ENCODE results near the gene TAF4.
"Not testable (repeated sequence)": the region's sequence is repeated elsewhere in the genome, so short reads cannot be mapped to it uniquely, and the experiment has no call there.

The TAF4 gene

GRCh38 chr20:61994546-61994945 is 71.1 kb downstream of the TAF4 start:
- Histone ChIP-seq H3K4me1 (ENCODE audit: control insufficient read depth, insufficient read depth, low read length) (no peaks in the 10 kb centered on the region), H3K27ac (ENCODE audit: low read depth, low read length) (no peak overlapping the region), H3K27me3 (ENCODE audit: control insufficient read depth, insufficient read depth, low read length) (no peaks in the 10 kb centered on the region), H3K4me3 (ENCODE audit: low read depth, low read length) (no peak overlapping the region), H3K36me3 (ENCODE audit: control insufficient read depth, insufficient read depth, low read length) (peaks cover 93% of the 10 kb centered on the region), H3K9ac (ENCODE audit: low read length) (no peak overlapping the region), H3K9me3 (ENCODE audit: control insufficient read depth, insufficient read depth, low read depth, low read length) (peaks cover 8% of the 10 kb centered on the region)

GRCh38 chr20:61993058-61993457 is 72.6 kb downstream of the TAF4 start:
- H3K9ac ChIP-seq (ENCODE audit: low read length), result no peak overlapping the region
- no peaks in the 10 kb centered on the region for H3K4me1 ChIP-seq (ENCODE audit: control insufficient read depth, insufficient read depth, low read length)
- H3K27me3 ChIP-seq (ENCODE audit: control insufficient read depth, insufficient read depth, low read length), result no peaks in the 10 kb centered on the region
- H3K36me3 ChIP-seq (ENCODE audit: control insufficient read depth, insufficient read depth, low read length), result peaks cover 79% of the 10 kb centered on the region
- H3K9me3 ChIP-seq (ENCODE audit: control insufficient read depth, insufficient read depth, low read depth, low read length), result peaks cover 8% of the 10 kb centered on the region
- H3K27ac ChIP-seq (ENCODE audit: low read depth, low read length), result no peak overlapping the region
- H3K4me3 ChIP-seq (ENCODE audit: low read depth, low read length), result no peak overlapping the region

GRCh38 chr20:61991476-61991875 is 74.2 kb downstream of the TAF4 start:
- Histone ChIP-seq H3K9me3 (ENCODE audit: control insufficient read depth, insufficient read depth, low read depth, low read length) (peaks cover 8% of the 10 kb centered on the region), H3K27ac (ENCODE audit: low read depth, low read length) (no peak overlapping the region), H3K4me3 (ENCODE audit: low read depth, low read length) (no peak overlapping the region), H3K36me3 (ENCODE audit: control insufficient read depth, insufficient read depth, low read length) (peaks cover 75% of the 10 kb centered on the region), H3K9ac (ENCODE audit: low read length) (no peak overlapping the region), H3K4me1 (ENCODE audit: control insufficient read depth, insufficient read depth, low read length) (no peaks in the 10 kb centered on the region), H3K27me3 (ENCODE audit: control insufficient read depth, insufficient read depth, low read length) (no peaks in the 10 kb centered on the region)

GRCh38 chr20:61990484-61990883 is 75.2 kb downstream of the TAF4 start:
- Histone ChIP-seq H3K4me1 (ENCODE audit: control insufficient read depth, insufficient read depth, low read length) (no peaks in the 10 kb centered on the region), H3K36me3 (ENCODE audit: control insufficient read depth, insufficient read depth, low read length) (peaks cover 72% of the 10 kb centered on the region)

GRCh38 chr20:61989741-61990140 is 75.9 kb downstream of the TAF4 start:
- no peaks in the 10 kb centered on the region for H3K27me3 ChIP-seq (ENCODE audit: control insufficient read depth, insufficient read depth, low read length)
- H3K27ac ChIP-seq (ENCODE audit: low read depth, low read length), result no peak overlapping the region
- no peak overlapping the region for H3K9ac ChIP-seq (ENCODE audit: low read length)
- peaks cover 71% of the 10 kb centered on the region for H3K36me3 ChIP-seq (ENCODE audit: control insufficient read depth, insufficient read depth, low read length)
- no peaks in the 10 kb centered on the region for H3K4me1 ChIP-seq (ENCODE audit: control insufficient read depth, insufficient read depth, low read length)
- peaks cover 8% of the 10 kb centered on the region for H3K9me3 ChIP-seq (ENCODE audit: control insufficient read depth, insufficient read depth, low read depth, low read length)
- no peak overlapping the region for H3K4me3 ChIP-seq (ENCODE audit: low read depth, low read length)

More at GRCh38 chr20:61990484-61990883, 75.2 kb downstream of the TAF4 start:
- no peak overlapping the region for H3K4me3 ChIP-seq (ENCODE audit: low read depth, low read length)
- no peak overlapping the region for H3K27ac ChIP-seq (ENCODE audit: low read depth, low read length)
- no peaks in the 10 kb centered on the region for H3K27me3 ChIP-seq (ENCODE audit: control insufficient read depth, insufficient read depth, low read length)
- H3K9me3 ChIP-seq (ENCODE audit: control insufficient read depth, insufficient read depth, low read depth, low read length), result peaks cover 8% of the 10 kb centered on the region
- H3K9ac ChIP-seq (ENCODE audit: low read length), result no peak overlapping the region

GRCh38 chr20:61988665-61989064 is 77.0 kb downstream of the TAF4 start:
- no peaks in the 10 kb centered on the region for H3K4me1 ChIP-seq (ENCODE audit: control insufficient read depth, insufficient read depth, low read length)
- H3K36me3 ChIP-seq (ENCODE audit: control insufficient read depth, insufficient read depth, low read length), result peaks cover 66% of the 10 kb centered on the region

GRCh38 chr20:61986762-61987321 is 78.8 kb downstream of the TAF4 start:
- Histone ChIP-seq H3K27ac (ENCODE audit: low read depth, low read length) (no peak overlapping the region), H3K4me1 (ENCODE audit: control insufficient read depth, insufficient read depth, low read length) (no peaks in the 10 kb centered on the region), H3K4me3 (ENCODE audit: low read depth, low read length) (no peak overlapping the region), H3K9me3 (ENCODE audit: control insufficient read depth, insufficient read depth, low read depth, low read length) (peaks cover 4% of the 10 kb centered on the region), H3K9ac (ENCODE audit: low read length) (no peak overlapping the region), H3K27me3 (ENCODE audit: control insufficient read depth, insufficient read depth, low read length) (no peaks in the 10 kb centered on the region), H3K36me3 (ENCODE audit: control insufficient read depth, insufficient read depth, low read length) (peaks cover 49% of the 10 kb centered on the region)

More at GRCh38 chr20:61988665-61989064, 77.0 kb downstream of the TAF4 start:
- no peak overlapping the region for H3K27ac ChIP-seq (ENCODE audit: low read depth, low read length)
- H3K4me3 ChIP-seq (ENCODE audit: low read depth, low read length), result no peak overlapping the region
- no peak overlapping the region for H3K9ac ChIP-seq (ENCODE audit: low read length)
- H3K27me3 ChIP-seq (ENCODE audit: control insufficient read depth, insufficient read depth, low read length), result no peaks in the 10 kb centered on the region
- peaks cover 8% of the 10 kb centered on the region for H3K9me3 ChIP-seq (ENCODE audit: control insufficient read depth, insufficient read depth, low read depth, low read length)

- H3K27me3 ChIP-seq (ENCODE audit: control insufficient read depth, insufficient read depth, low read length), result no peaks in the 10 kb centered on the region
- H3K9me3 ChIP-seq (ENCODE audit: control insufficient read depth, insufficient read depth, low read depth, low read length), result no peaks in the 10 kb centered on the region
- H3K4me3 ChIP-seq (ENCODE audit: low read depth, low read length), result no peak overlapping the region
- H3K36me3 ChIP-seq (ENCODE audit: control insufficient read depth, insufficient read depth, low read length), result peaks cover 34% of the 10 kb centered on the region
- no peak overlapping the region for H3K9ac ChIP-seq (ENCODE audit: low read length)
- H3K27ac ChIP-seq (ENCODE audit: low read depth, low read length), result no peak overlapping the region
- no peaks in the 10 kb centered on the region for H3K4me1 ChIP-seq (ENCODE audit: control insufficient read depth, insufficient read depth, low read length)
These were observed 80.6 kb downstream of the TAF4 start for GRCh38 chr20:61985096-61985495.

GRCh38 chr20:61984431-61984830 is 81.2 kb downstream of the TAF4 start:
- H3K27me3 ChIP-seq (ENCODE audit: control insufficient read depth, insufficient read depth, low read length); H3K4me1 ChIP-seq (ENCODE audit: control insufficient read depth, insufficient read depth, low read length); H3K9ac ChIP-seq (ENCODE audit: low read length); H3K27ac ChIP-seq (ENCODE audit: low read depth, low read length); H3K4me3 ChIP-seq (ENCODE audit: low read depth, low read length); H3K9me3 ChIP-seq (ENCODE audit: control insufficient read depth, insufficient read depth, low read depth, low read length): not testable (repeated sequence)
- H3K36me3 ChIP-seq (ENCODE audit: control insufficient read depth, insufficient read depth, low read length), result peaks cover 28% of the 10 kb centered on the region

- Histone ChIP-seq H3K4me3 (ENCODE audit: low read depth, low read length) (no peak overlapping the region), H3K4me1 (ENCODE audit: control insufficient read depth, insufficient read depth, low read length) (no peaks in the 10 kb centered on the region), H3K9me3 (ENCODE audit: control insufficient read depth, insufficient read depth, low read depth, low read length) (no peaks in the 10 kb centered on the region), H3K27me3 (ENCODE audit: control insufficient read depth, insufficient read depth, low read length) (no peaks in the 10 kb centered on the region), H3K36me3 (ENCODE audit: control insufficient read depth, insufficient read depth, low read length) (peaks cover 28% of the 10 kb centered on the region), H3K9ac (ENCODE audit: low read length) (no peak overlapping the region), H3K27ac (ENCODE audit: low read depth, low read length) (no peak overlapping the region)
These were observed 81.7 kb downstream of the TAF4 start for GRCh38 chr20:61983965-61984364.

- no peaks in the 10 kb centered on the region for H3K9me3 ChIP-seq (ENCODE audit: control insufficient read depth, insufficient read depth, low read depth, low read length)
- H3K36me3 ChIP-seq (ENCODE audit: control insufficient read depth, insufficient read depth, low read length), result peaks cover 27% of the 10 kb centered on the region
- H3K4me3 ChIP-seq (ENCODE audit: low read depth, low read length), result no peak overlapping the region
- H3K27me3 ChIP-seq (ENCODE audit: control insufficient read depth, insufficient read depth, low read length), result no peaks in the 10 kb centered on the region
- no peaks in the 10 kb centered on the region for H3K4me1 ChIP-seq (ENCODE audit: control insufficient read depth, insufficient read depth, low read length)
- H3K9ac ChIP-seq (ENCODE audit: low read length), result no peak overlapping the region
- no peak overlapping the region for H3K27ac ChIP-seq (ENCODE audit: low read depth, low read length)
These were observed 82.7 kb downstream of the TAF4 start for GRCh38 chr20:61982951-61983315.
